Measurements from ENCODE around the gene PTBP1.

The PTBP1 gene

GRCh38 chr19:843180-843835 lies 46.1 kb downstream of the PTBP1 start:
- no peaks in the 10 kb centered on the region for H3K79me2 ChIP-seq (ENCODE audit: insufficient read depth, low read length)
- H3K4me2 ChIP-seq (ENCODE audit: low read length) = no peak overlapping the region
- H3F3A ChIP-seq (ENCODE audit: insufficient read depth, low read length) = no peaks in the 10 kb centered on the region
- no peaks in the 10 kb centered on the region for H3K9me3 ChIP-seq (ENCODE audit: low read length)
- no peak for TF ChIP-seq CTCF (IDR thresholded peaks at IDR 0.05; ENCODE audit: low read length)
- TF ChIP-seq EZH2 (IDR thresholded peaks at IDR 0.05; ENCODE audit: borderline replicate concordance, low read length) = no peak
- no peak overlapping the region for H2AFZ ChIP-seq (ENCODE audit: low read length)
- no peaks in the 10 kb centered on the region for H3K4me1 ChIP-seq (ENCODE audit: insufficient read depth, low read length, severe bottlenecking)
- no peaks in the 10 kb centered on the region for H3K9me2 ChIP-seq (ENCODE audit: low read depth, low read length)
- H4K20me1 ChIP-seq (ENCODE audit: insufficient read depth, low read length) = no peaks in the 10 kb centered on the region
- H3K9ac ChIP-seq (ENCODE audit: low read length) = no peak overlapping the region
- no peaks in the 10 kb centered on the region for H3K36me3 ChIP-seq (ENCODE audit: insufficient read depth, low read length)
- no peak overlapping the region for H3K27ac ChIP-seq (ENCODE audit: low read depth, low read length, poor library complexity, severe bottlenecking)
- no peak overlapping the region for H3K4me3 ChIP-seq (ENCODE audit: low read depth, low read length, poor library complexity, severe bottlenecking)
- H3K27me3 ChIP-seq (ENCODE audit: insufficient read depth, low read length) = peaks cover 4% of the 10 kb centered on the region; the same call in 1 of the 2 replicates

GRCh38 chr19:843836-844545 lies 46.7 kb downstream of the PTBP1 start:
- Histone ChIP-seq H3K4me2 (ENCODE audit: low read length) (no peak overlapping the region), H2AFZ (ENCODE audit: low read length) (no peak overlapping the region)

GRCh38 chr19:844546-844971 lies 47.3 kb downstream of the PTBP1 start:
- TF ChIP-seq EZH2 (IDR thresholded peaks at IDR 0.05; ENCODE audit: borderline replicate concordance, low read length) = no peak
- TF ChIP-seq CTCF (IDR thresholded peaks at IDR 0.05; ENCODE audit: low read length) = no peak
- peaks cover 4% of the 10 kb centered on the region; the same call in 1 of the 2 replicates for H3K27me3 ChIP-seq (ENCODE audit: insufficient read depth, low read length)
- H3K4me2 ChIP-seq (ENCODE audit: low read length) = no peak overlapping the region
- H3K79me2 ChIP-seq (ENCODE audit: insufficient read depth, low read length) = no peaks in the 10 kb centered on the region
- no peak overlapping the region for H3K27ac ChIP-seq (ENCODE audit: low read depth, low read length, poor library complexity, severe bottlenecking)
- H3K9ac ChIP-seq (ENCODE audit: low read length) = no peak overlapping the region
- no peaks in the 10 kb centered on the region for H3K4me1 ChIP-seq (ENCODE audit: insufficient read depth, low read length, severe bottlenecking)
- H3K9me2 ChIP-seq (ENCODE audit: low read depth, low read length) = no peaks in the 10 kb centered on the region
- no peaks in the 10 kb centered on the region for H3K9me3 ChIP-seq (ENCODE audit: low read length)
- no peak overlapping the region for H2AFZ ChIP-seq (ENCODE audit: low read length)
- no peaks in the 10 kb centered on the region for H4K20me1 ChIP-seq (ENCODE audit: insufficient read depth, low read length)
- H3F3A ChIP-seq (ENCODE audit: insufficient read depth, low read length) = no peaks in the 10 kb centered on the region
- no peak overlapping the region for H3K4me3 ChIP-seq (ENCODE audit: low read depth, low read length, poor library complexity, severe bottlenecking)
- H3K36me3 ChIP-seq (ENCODE audit: insufficient read depth, low read length) = no peaks in the 10 kb centered on the region

More at GRCh38 chr19:843836-844545, 46.7 kb downstream of the PTBP1 start:
- Histone ChIP-seq H3K9ac (ENCODE audit: low read length) (no peak overlapping the region), H3K9me3 (ENCODE audit: low read length) (no peaks in the 10 kb centered on the region), H3K27me3 (ENCODE audit: insufficient read depth, low read length) (peaks cover 4% of the 10 kb centered on the region; the same call in 1 of the 2 replicates), H3K36me3 (ENCODE audit: insufficient read depth, low read length) (no peaks in the 10 kb centered on the region), H3K27ac (ENCODE audit: low read depth, low read length, poor library complexity, severe bottlenecking) (no peak overlapping the region), H4K20me1 (ENCODE audit: insufficient read depth, low read length) (no peaks in the 10 kb centered on the region), H3K79me2 (ENCODE audit: insufficient read depth, low read length) (no peaks in the 10 kb centered on the region), H3K4me3 (ENCODE audit: low read depth, low read length, poor library complexity, severe bottlenecking) (no peak overlapping the region), H3K4me1 (ENCODE audit: insufficient read depth, low read length, severe bottlenecking) (no peaks in the 10 kb centered on the region), H3F3A (ENCODE audit: insufficient read depth, low read length) (no peaks in the 10 kb centered on the region), H3K9me2 (ENCODE audit: low read depth, low read length) (no peaks in the 10 kb centered on the region)
- TF ChIP-seq CTCF (IDR thresholded peaks at IDR 0.05; ENCODE audit: low read length) = no peak
- no peak for TF ChIP-seq EZH2 (IDR thresholded peaks at IDR 0.05; ENCODE audit: borderline replicate concordance, low read length)
